KG1 (cell line): Measurements from ENCODE around the gene INPP5J.
"Not testable (repeated sequence)": the region's sequence is repeated elsewhere in the genome, so short reads cannot be mapped to it uniquely, and the experiment has no call there.

Source experiments
- DNase-seq: peaks from one replicate; lab custom pipeline; 2025; lab: John Stamatoyannopoulos, UW

Gene INPP5J

GRCh38 chr22:31148488-31148887, 25.7 kb downstream of the INPP5J start:
- DNase-seq: no peak

- DNase-seq: no peak
These were observed 26.3 kb downstream of the INPP5J start for GRCh38 chr22:31148953-31149627.

- no peak for DNase-seq
These were observed 27.8 kb downstream of the INPP5J start for GRCh38 chr22:31150615-31151014.

- DNase-seq: no peak
These were observed 29.1 kb downstream of the INPP5J start for GRCh38 chr22:31151872-31152271.

GRCh38 chr22:31153357-31153756, 30.6 kb downstream of the INPP5J start:
- no peak for DNase-seq

GRCh38 chr22:31154975-31155374, 32.2 kb downstream of the INPP5J start:
- no peak for DNase-seq

GRCh38 chr22:31155422-31155821, 32.7 kb downstream of the INPP5J start:
- DNase-seq: no peak

- DNase-seq: no peak
These were observed 37.7 kb downstream of the INPP5J start for GRCh38 chr22:31160328-31160978.

GRCh38 chr22:31161386-31161785, 38.6 kb downstream of the INPP5J start:
- DNase-seq: no peak

- no peak for DNase-seq
These were observed 39.4 kb downstream of the INPP5J start for GRCh38 chr22:31162015-31162765.

- DNase-seq: no peak
These were observed 48.2 kb downstream of the INPP5J start for GRCh38 chr22:31170971-31171370.

GRCh38 chr22:31171734-31172133, 49.0 kb downstream of the INPP5J start:
- not testable (repeated sequence) for DNase-seq

GRCh38 chr22:31173386-31174145, 50.8 kb downstream of the INPP5J start:
- DNase-seq: no peak

GRCh38 chr22:31176923-31177322, 54.2 kb downstream of the INPP5J start:
- no peak for DNase-seq

- DNase-seq: no peak
These were observed 54.8 kb downstream of the INPP5J start for GRCh38 chr22:31177420-31178162.

- DNase-seq: no peak
These were observed 56.1 kb downstream of the INPP5J start for GRCh38 chr22:31178859-31179258.

- no peak for DNase-seq
These were observed 56.6 kb downstream of the INPP5J start for GRCh38 chr22:31179345-31179744.

- DNase-seq: no peak
These were observed 61.2 kb downstream of the INPP5J start for GRCh38 chr22:31184015-31184414.
